H1 (cell line): Measurements from ENCODE around the gene UCHL1. TPM values are rescaled to one million over a fixed set of nuclear protein-coding genes. Genes with fewer than 3 reads are reported as not detected.

ENCODE experiments used
- BRCA1 ChIP-seq: IDR thresholded peaks from 2 replicates; pipeline ENCODE4 v1.6.1; 2012; ENCODE audit warnings: low read depth, low read length, improper control_type of control experiment
- CHD7 ChIP-seq: fragments of 300-600 bp; sonication (generic); IDR thresholded peaks from 2 replicates; pipeline ENCODE4 v1.7.1; 2012; ENCODE audit warnings: low read length, moderate library complexity, mild to moderate bottlenecking, inconsistent platforms; ENCODE audit not compliant: insufficient replicate concordance
- MAX ChIP-seq: IDR thresholded peaks from 2 replicates; pipeline ENCODE4 v1.6.1; 2012; ENCODE audit warnings: inconsistent platforms
- SIN3A ChIP-seq, 2 experiments: IDR thresholded peaks in 1 of 2; conservative IDR thresholded peaks in 1 of 2; 2 replicates each; pipeline ENCODE4 v1.6.1; 2011 to 2012; ENCODE audit warnings: low read length in 2 of 2, improper control_type of control experiment in 1 of 2, low read depth in 1 of 2, mild to moderate bottlenecking in 1 of 2
- polyA plus RNA-seq, 7 experiments: library from polyadenylated mRNA; depleted of rRNA in 3 of 7; stranded (reverse) in 5 of 7; unstranded in 2 of 7; fragments of >200 nt in 5 of 7; fragments of 200-250 nt in 2 of 7; gene quantifications; 1 replicate in 5 of 7; 2 replicates in 1 of 7; 4 replicates in 1 of 7; pipeline versions ENCODE4 v1.2.1 to v1.2.3, GENCODE V29; 2011 to 2013; ENCODE audit warnings: missing spikeins in 2 of 7, mixed read lengths in 2 of 7
- total RNA-seq: library from RNA; stranded (reverse); fragmentation: NEBNext Ultra II Directional; extraction: Animal tissue kit (Norgen Biotek cat#: 25700); gene quantifications from 2 replicates; pipeline ENCODE4 v1.2.1, GENCODE V29; 2021

UCHL1 gene
- total and polyA plus RNA-seq, 2 of the 8 experiments (the other 6 are each of a cell fraction or from before 2014, with no cell fraction given) = 781 to 1,717 TPM

- TF ChIP-seq CHD7 (no peak), BRCA1 (no peak), SIN3A (conservative IDR thresholded peaks at IDR 0.05 in 1 of 2, IDR thresholded peaks at IDR 0.05 in 1 of 2; ENCODE audit: low read depth in 1 of 2, low read length in 2 of 2) (peak in 1 of 2 experiments; percentile 28; a peak in 1 of 4 replicates), MAX (peak; percentile 86)
Measured at GRCh38 chr4:41257257-41257901, 651 bp downstream of the UCHL1 start (continued).
